B cell (primary cell): ENCODE measurements around the gene ITGA7. TPM values are rescaled to one million over a fixed set of nuclear protein-coding genes. Genes with fewer than 3 reads are reported as not detected.

ENCODE experiments used
- ATAC-seq: fragments of 200-7000 bp; cut with Tn5 transposase; one replicate; pipeline ENCODE4 v1.10.0; 2021; ENCODE audit warnings: low read depth, mild to moderate bottlenecking, moderate number of reproducible peaks, moderate library complexity
- CTCF ChIA-PET: fragments of 350-600 bp; sonication (Branson Sonifier 250); formaldehyde crosslinking; loops from one replicate; lab custom pipeline; 2021; ENCODE audit warnings: antibody characterized with exemption, inconsistent platforms; lab: Charles Lee
- POLR2A ChIA-PET: fragments of 350-600 bp; sonication (Branson Sonifier 250); formaldehyde crosslinking; loops from one replicate; lab custom pipeline; 2021; ENCODE audit warnings: antibody characterized with exemption; lab: Charles Lee
- DNase-seq: peaks from one replicate; pipeline ENCODE4 v3.0.0; 2013
- H2AFZ ChIP-seq: 2 replicates; pipeline ENCODE4 v1.6.1; 2012; ENCODE audit warnings: mild to moderate bottlenecking, low read depth, low read length; ENCODE audit not compliant: insufficient read depth, poor library complexity, severe bottlenecking
- H3K27ac ChIP-seq, 2 donors: 1 replicate in 1 of 2; 2 replicates in 1 of 2; pipeline ENCODE4 v1.5.1; 2012 to 2013; ENCODE audit warnings: low read length in 2 of 2, mild to moderate bottlenecking in 2 of 2, moderate library complexity in 1 of 2
- H3K27me3 ChIP-seq, 4 experiments: fragments of 200-600 bp in 1 of 4; sonication (generic) in 1 of 4; replicated peaks in 1 of 4; 1 replicate in 2 of 4; 2 replicates in 2 of 4; pipeline versions ENCODE4 v1.6.1 to v1.7.0; 2013 to 2016; ENCODE audit warnings: low read length in 3 of 4, mild to moderate bottlenecking in 2 of 4, mixed read lengths in 1 of 4, moderate library complexity in 1 of 4; ENCODE audit not compliant: insufficient read depth in 4 of 4, control insufficient read depth in 3 of 4; ENCODE audit errors: control extremely low read depth in 1 of 4
- H3K36me3 ChIP-seq, 2 experiments: replicated peaks in 1 of 2; 1 replicate in 1 of 2; 2 replicates in 1 of 2; pipeline versions ENCODE4 v1.6.1 to v1.7.1; 2013; ENCODE audit warnings: low read length in 1 of 2; ENCODE audit not compliant: insufficient read depth in 2 of 2, control insufficient read depth in 1 of 2; ENCODE audit errors: control extremely low read depth in 1 of 2, extremely low read depth in 1 of 2
- H3K4me1 ChIP-seq, 2 donors: fragments of 200-600 bp in 1 of 2; sonication (generic) in 1 of 2; 1 replicate in 1 of 2; 2 replicates in 1 of 2; pipeline versions ENCODE4 v1.5.1 to v1.6.1; 2013 to 2017; ENCODE audit warnings: low read length in 2 of 2; ENCODE audit not compliant: control insufficient read depth in 2 of 2, insufficient read depth in 2 of 2
- H3K4me2 ChIP-seq: replicated peaks from 2 replicates; pipeline ENCODE3; 2012; ENCODE audit warnings: mild to moderate bottlenecking, low read depth, low read length; ENCODE audit not compliant: poor library complexity, severe bottlenecking
- H3K4me3 ChIP-seq, 5 experiments: fragments of 200-600 bp in 1 of 5; sonication (generic) in 1 of 5; 1 replicate in 3 of 5; 2 replicates in 2 of 5; pipeline versions ENCODE4 v1.5.1 to v1.7.0; 2011 to 2016; ENCODE audit warnings: low read length in 4 of 5, mild to moderate bottlenecking in 4 of 5, low read depth in 2 of 5, control low read depth in 1 of 5, moderate library complexity in 1 of 5; ENCODE audit not compliant: insufficient read depth in 1 of 5; ENCODE audit errors: control extremely low read depth in 1 of 5, extremely low read depth in 1 of 5
- H3K79me2 ChIP-seq: fragments of 200-600 bp; sonication (generic); one replicate; pipeline ENCODE4 v1.6.0; 2016; ENCODE audit warnings: low read length; ENCODE audit not compliant: control insufficient read depth, insufficient read depth
- H3K9ac ChIP-seq: fragments of 200-600 bp; sonication (generic); 2 replicates; pipeline ENCODE4 v1.6.1; 2017; ENCODE audit warnings: mild to moderate bottlenecking, low read length, moderate library complexity
- H3K9me3 ChIP-seq, 3 donors: one replicate each; pipeline versions ENCODE4 v1.6.1 to v1.7.1; 2013; ENCODE audit warnings: low read length in 2 of 3; ENCODE audit not compliant: control insufficient read depth in 2 of 3, insufficient read depth in 1 of 3; ENCODE audit errors: control extremely low read depth in 1 of 3
- H4K20me1 ChIP-seq: 2 replicates; pipeline ENCODE4 v1.6.0; 2012; ENCODE audit warnings: mild to moderate bottlenecking, low read length; ENCODE audit not compliant: insufficient read depth, control insufficient read depth, poor library complexity, severe bottlenecking
- H3K27ac Mint-ChIP-seq: one replicate; pipeline ENCODE4 v1.8.0; 2021; ENCODE audit warnings: mixed read lengths
- H3K27me3 Mint-ChIP-seq: one replicate; pipeline ENCODE4 v1.8.0; 2021; ENCODE audit warnings: mixed read lengths
- H3K4me1 Mint-ChIP-seq: one replicate; pipeline ENCODE4 v1.8.0; 2021; ENCODE audit warnings: mixed read lengths
- H3K4me3 Mint-ChIP-seq: one replicate; pipeline ENCODE4 v1.8.0; 2021; ENCODE audit warnings: mixed read lengths
- H3K9me3 Mint-ChIP-seq: one replicate; pipeline ENCODE4 v1.8.0; 2022; ENCODE audit warnings: mixed read lengths; ENCODE audit not compliant: insufficient read depth
- CTCF ChIP-seq: fragments of 200-600 bp; IDR thresholded peaks from one replicate; pipeline ENCODE4 v1.8.0; 2022; ENCODE audit warnings: antibody characterized with exemption, mild to moderate bottlenecking
- EZH2 ChIP-seq: IDR thresholded peaks from 2 replicates; pipeline ENCODE4 v1.6.1; 2012; ENCODE audit warnings: borderline replicate concordance, low read depth, mild to moderate bottlenecking, moderate library complexity, low read length; ENCODE audit not compliant: insufficient read depth, poor library complexity, severe bottlenecking
- WGBS: methylation state at CpG from one replicate; pipeline ENCODE4 v1.1.5; 2013; ENCODE audit warnings: missing lambda C conversion rate; ENCODE audit not compliant: insufficient coverage; 5-methylcytosine and 5-hydroxymethylcytosine counted together
- intact Hi-C: fragments of 100-400 bp; cut with micrococcal nuclease; formaldehyde crosslinking; loops from one replicate; pipeline ENCODE4 v1.10.0; 2022
- polyA plus RNA-seq: library from polyadenylated mRNA; depleted of rRNA; stranded (reverse); fragments of >200 nt; gene quantifications from 2 replicates; pipeline ENCODE4 v1.2.3, GENCODE V29; 2012
- total RNA-seq, 2 donors: library from RNA; stranded (reverse); fragments of 120-200 nt in 1 of 2; gene quantifications; 1 replicate in 1 of 2; 2 replicates in 1 of 2; pipeline versions ENCODE4 v1.2.3 to v1.2.4, GENCODE V29; 2013 to 2022

Gene ITGA7
- total and polyA plus RNA-seq, 2 donors (not counting 1 experiment from before 2014, with no cell fraction given) = 2.4 to 3.3 TPM

- H4K20me1 ChIP-seq = no peaks in the 10 kb centered on the region
- DNase-seq = no peak
- Mint-ChIP-seq H3K4me1 (peaks cover 37% of the 10 kb centered on the region), H3K27me3 (no peaks in the 10 kb centered on the region), H3K27ac (peak overlapping the region; percentile 74), H3K9me3 (no peaks in the 10 kb centered on the region), H3K4me3 (peak overlapping the region; percentile 97)
- WGBS = 10% methylated on average over 4 of the region's 11 CpGs
- peak overlapping the region; percentile 79 for H2AFZ ChIP-seq
- ChIA-PET POLR2A (interaction anchor here (0.6 to 1.3 kb wide), 3 partner anchors 50 to 441 kb away, joined by 3 read pairs; partner anchors contain the start of gene ZC3H10), CTCF (interaction anchor here (1.0 to 4.3 kb wide), 6 partner anchors 10 to 196 kb away, joined by 3 to 12 read pairs (median 4); no protein-coding TSS in a partner anchor)
- H3K9ac ChIP-seq = peak overlapping the region; percentile 77
- no peak overlapping the region for H3K27ac ChIP-seq
- H3K9me3 ChIP-seq = no peaks in the 10 kb centered on the region
- H3K4me3 ChIP-seq = peak overlapping the region; percentile 58 to 77 (median 69)
- no peak for ATAC-seq
- peak overlapping the region; percentile 97 for H3K4me2 ChIP-seq
- peaks cover 20 to 32% of the 10 kb centered on the region in 2 donors for H3K4me1 ChIP-seq
- H3K27me3 ChIP-seq = no peaks in the 10 kb centered on the region
- intact Hi-C loops = loop anchor here (5.0 kb wide), 1 partner anchor 723 kb away; the partner anchor contains the start of gene SPRYD4
- H3K36me3 ChIP-seq = peaks cover 0 to 4% of the 10 kb centered on the region in 2 experiments
- H3K79me2 ChIP-seq = peaks cover 6% of the 10 kb centered on the region
- TF ChIP-seq CTCF = no peak
- TF ChIP-seq EZH2 = no peak
Measured at GRCh38 chr12:55744340-55745030, 36.8 kb upstream of the ITGA7 start.
